Measurements from ENCODE around the gene LHFPL3. TPM values are rescaled to one million over a fixed set of nuclear protein-coding genes. Genes with fewer than 3 reads are reported as not detected.

The LHFPL3 gene
- polyA plus RNA-seq, 2 of the 4 experiments (the other 2 are of a cell fraction), result not detected

DNA sequence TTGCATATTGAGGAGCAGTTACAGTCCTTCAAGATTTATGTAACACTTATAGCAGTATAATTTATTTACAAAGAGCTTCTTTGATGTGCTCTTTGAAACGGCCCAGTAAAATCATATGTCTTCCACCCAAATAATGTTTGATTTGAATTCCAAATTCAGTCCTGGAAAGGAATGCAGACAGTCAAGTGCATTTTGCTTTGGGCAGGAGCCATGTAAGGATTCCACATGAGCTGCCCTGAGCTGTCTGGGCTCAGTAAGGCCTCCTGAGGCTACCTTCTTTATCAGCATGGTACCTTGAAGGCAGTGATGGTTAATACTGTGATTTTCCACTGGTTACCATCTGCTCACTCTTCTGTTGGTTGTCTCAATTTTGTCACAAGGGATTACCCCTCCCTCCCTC is 41.6 kb upstream of the LHFPL3 start:
- no peak for FAIRE-seq
- 0% methylated on average over 1 of the region's 1 CpG for WGBS (ENCODE audit: missing lambda C conversion rate)
- no peak overlapping the region for H3K27ac ChIP-seq
- no peaks in the 10 kb centered on the region for H3K9me3 ChIP-seq
- no peak for ATAC-seq
- H3K4me3 ChIP-seq, result no peak overlapping the region
- ChIA-PET CTCF (interaction anchor here (1.2 kb wide), 1 partner anchor 35 kb away, joined by 3 read pairs; no protein-coding TSS in a partner anchor), POLR2A (no interaction called here)
- no peaks in the 10 kb centered on the region for H3K4me1 ChIP-seq
- DNase-seq (ENCODE audit: low read depth in 1 of 2, low spot score in 1 of 2), result no peak
- H3K4me2 ChIP-seq, result no peak overlapping the region
- TF ChIP-seq POLR2AphosphoS2 (conservative IDR thresholded peaks at IDR 0.05; ENCODE audit: low read length) (no peak), ESRRA (IDR thresholded peaks at IDR 0.05; ENCODE audit: borderline replicate concordance, low read length) (no peak), FOXS1 (CRISPR knock-in tag; IDR thresholded peaks at IDR 0.05) (no peak), POLR2A (IDR thresholded peaks at IDR 0.05; ENCODE audit: low read length) (no peak), KDM1A (IDR thresholded peaks at IDR 0.05; ENCODE audit: low read depth) (no peak), JUNB (IDR thresholded peaks at IDR 0.05) (no peak), SREBF2 (IDR thresholded peaks at IDR 0.05) (no peak), GATA3 (IDR thresholded peaks at IDR 0.05; ENCODE audit: borderline replicate concordance) (no peak), SMC3 (IDR thresholded peaks at IDR 0.05) (no peak), NPAS2 (CRISPR knock-in tag; IDR thresholded peaks at IDR 0.05; ENCODE audit: borderline replicate concordance) (no peak), FOSB (CRISPR knock-in tag; IDR thresholded peaks at IDR 0.05) (no peak), EHMT2 (IDR thresholded peaks at IDR 0.05; ENCODE audit: low read depth) (no peak), HDAC2 (IDR thresholded peaks at IDR 0.05) (no peak)
- TF ChIP-seq, protein P1, sequence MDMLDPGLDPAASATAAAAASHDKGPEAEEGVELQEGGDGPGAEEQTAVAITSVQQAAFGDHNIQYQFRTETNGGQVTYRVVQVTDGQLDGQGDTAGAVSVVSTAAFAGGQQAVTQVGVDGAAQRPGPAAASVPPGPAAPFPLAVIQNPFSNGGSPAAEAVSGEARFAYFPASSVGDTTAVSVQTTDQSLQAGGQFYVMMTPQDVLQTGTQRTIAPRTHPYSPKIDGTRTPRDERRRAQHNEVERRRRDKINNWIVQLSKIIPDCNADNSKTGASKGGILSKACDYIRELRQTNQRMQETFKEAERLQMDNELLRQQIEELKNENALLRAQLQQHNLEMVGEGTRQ (IDR thresholded peaks at IDR 0.05), result no peak
- TF ChIP-seq, protein P2, sequence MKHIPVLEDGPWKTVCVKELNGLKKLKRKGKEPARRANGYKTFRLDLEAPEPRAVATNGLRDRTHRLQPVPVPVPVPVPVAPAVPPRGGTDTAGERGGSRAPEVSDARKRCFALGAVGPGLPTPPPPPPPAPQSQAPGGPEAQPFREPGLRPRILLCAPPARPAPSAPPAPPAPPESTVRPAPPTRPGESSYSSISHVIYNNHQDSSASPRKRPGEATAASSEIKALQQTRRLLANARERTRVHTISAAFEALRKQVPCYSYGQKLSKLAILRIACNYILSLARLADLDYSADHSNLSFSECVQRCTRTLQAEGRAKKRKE (CRISPR knock-in tag; IDR thresholded peaks at IDR 0.05; ENCODE audit: low read depth), result no peak
- TF ChIP-seq, protein P3, sequence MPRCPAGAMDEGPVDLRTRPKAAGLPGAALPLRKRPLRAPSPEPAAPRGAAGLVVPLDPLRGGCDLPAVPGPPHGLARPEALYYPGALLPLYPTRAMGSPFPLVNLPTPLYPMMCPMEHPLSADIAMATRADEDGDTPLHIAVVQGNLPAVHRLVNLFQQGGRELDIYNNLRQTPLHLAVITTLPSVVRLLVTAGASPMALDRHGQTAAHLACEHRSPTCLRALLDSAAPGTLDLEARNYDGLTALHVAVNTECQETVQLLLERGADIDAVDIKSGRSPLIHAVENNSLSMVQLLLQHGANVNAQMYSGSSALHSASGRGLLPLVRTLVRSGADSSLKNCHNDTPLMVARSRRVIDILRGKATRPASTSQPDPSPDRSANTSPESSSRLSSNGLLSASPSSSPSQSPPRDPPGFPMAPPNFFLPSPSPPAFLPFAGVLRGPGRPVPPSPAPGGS (IDR thresholded peaks at IDR 0.05), result no peak
- TF ChIP-seq, protein P4, sequence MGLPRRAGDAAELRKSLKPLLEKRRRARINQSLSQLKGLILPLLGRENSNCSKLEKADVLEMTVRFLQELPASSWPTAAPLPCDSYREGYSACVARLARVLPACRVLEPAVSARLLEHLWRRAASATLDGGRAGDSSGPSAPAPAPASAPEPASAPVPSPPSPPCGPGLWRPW (IDR thresholded peaks at IDR 0.05), result no peak
- TF ChIP-seq, protein P5, sequence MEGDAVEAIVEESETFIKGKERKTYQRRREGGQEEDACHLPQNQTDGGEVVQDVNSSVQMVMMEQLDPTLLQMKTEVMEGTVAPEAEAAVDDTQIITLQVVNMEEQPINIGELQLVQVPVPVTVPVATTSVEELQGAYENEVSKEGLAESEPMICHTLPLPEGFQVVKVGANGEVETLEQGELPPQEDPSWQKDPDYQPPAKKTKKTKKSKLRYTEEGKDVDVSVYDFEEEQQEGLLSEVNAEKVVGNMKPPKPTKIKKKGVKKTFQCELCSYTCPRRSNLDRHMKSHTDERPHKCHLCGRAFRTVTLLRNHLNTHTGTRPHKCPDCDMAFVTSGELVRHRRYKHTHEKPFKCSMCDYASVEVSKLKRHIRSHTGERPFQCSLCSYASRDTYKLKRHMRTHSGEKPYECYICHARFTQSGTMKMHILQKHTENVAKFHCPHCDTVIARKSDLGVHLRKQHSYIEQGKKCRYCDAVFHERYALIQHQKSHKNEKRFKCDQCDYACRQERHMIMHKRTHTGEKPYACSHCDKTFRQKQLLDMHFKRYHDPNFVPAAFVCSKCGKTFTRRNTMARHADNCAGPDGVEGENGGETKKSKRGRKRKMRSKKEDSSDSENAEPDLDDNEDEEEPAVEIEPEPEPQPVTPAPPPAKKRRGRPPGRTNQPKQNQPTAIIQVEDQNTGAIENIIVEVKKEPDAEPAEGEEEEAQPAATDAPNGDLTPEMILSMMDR (IDR thresholded peaks at IDR 0.05), result no peak

DNA sequence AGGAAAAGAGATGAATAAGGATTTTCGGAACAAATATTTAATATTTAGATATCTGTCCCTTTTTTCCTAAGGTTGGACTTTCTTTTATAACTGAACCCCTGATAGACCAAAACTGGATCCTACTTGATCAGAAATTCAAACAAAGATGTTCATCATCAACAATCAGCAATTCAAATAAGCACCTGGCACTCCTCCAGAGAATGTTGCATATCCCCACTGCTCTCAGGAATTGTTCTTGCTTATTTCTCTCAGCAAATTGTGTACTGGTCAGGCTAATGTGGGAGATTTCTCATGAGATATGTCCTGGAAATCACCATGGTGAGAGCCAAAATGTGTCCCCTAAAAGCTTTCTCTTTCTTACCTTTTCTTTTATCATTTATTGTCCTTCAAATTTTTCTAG is 40.3 kb upstream of the LHFPL3 start:
- H3K4me1 ChIP-seq, result no peaks in the 10 kb centered on the region
- H3K27ac ChIP-seq, result no peak overlapping the region
- H3K4me3 ChIP-seq, result no peak overlapping the region
- POLR2A ChIA-PET, result no interaction called here
- no peaks in the 10 kb centered on the region for H3K9me3 ChIP-seq
- WGBS (ENCODE audit: missing lambda C conversion rate), result 7% methylated on average over 1 of the region's 1 CpG
- FAIRE-seq (no peak), ATAC-seq (no peak), DNase-seq (ENCODE audit: low read depth in 1 of 2, low spot score in 1 of 2) (no peak)
- CTCF ChIA-PET, result no interaction called here
- TF ChIP-seq FOSB (CRISPR knock-in tag; IDR thresholded peaks at IDR 0.05) (no peak), CHD4 (IDR thresholded peaks at IDR 0.05; ENCODE audit: borderline replicate concordance) (no peak), CEBPB (IDR thresholded peaks at IDR 0.05) (no peak), KDM1A (IDR thresholded peaks at IDR 0.05; ENCODE audit: low read depth) (no peak), POLR2AphosphoS2 (conservative IDR thresholded peaks at IDR 0.05; ENCODE audit: low read length) (no peak), CBX2 (IDR thresholded peaks at IDR 0.05; ENCODE audit: borderline replicate concordance, low read depth) (no peak), JUNB (IDR thresholded peaks at IDR 0.05) (no peak), ZFP36 (IDR thresholded peaks at IDR 0.05; ENCODE audit: borderline replicate concordance, partially characterized antibody) (no peak)
- TF ChIP-seq, protein P6, sequence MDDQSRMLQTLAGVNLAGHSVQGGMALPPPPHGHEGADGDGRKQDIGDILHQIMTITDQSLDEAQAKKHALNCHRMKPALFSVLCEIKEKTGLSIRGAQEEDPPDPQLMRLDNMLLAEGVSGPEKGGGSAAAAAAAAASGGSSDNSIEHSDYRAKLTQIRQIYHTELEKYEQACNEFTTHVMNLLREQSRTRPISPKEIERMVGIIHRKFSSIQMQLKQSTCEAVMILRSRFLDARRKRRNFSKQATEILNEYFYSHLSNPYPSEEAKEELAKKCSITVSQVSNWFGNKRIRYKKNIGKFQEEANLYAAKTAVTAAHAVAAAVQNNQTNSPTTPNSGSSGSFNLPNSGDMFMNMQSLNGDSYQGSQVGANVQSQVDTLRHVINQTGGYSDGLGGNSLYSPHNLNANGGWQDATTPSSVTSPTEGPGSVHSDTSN (IDR thresholded peaks at IDR 0.05), result no peak
- TF ChIP-seq, protein P2 (CRISPR knock-in tag; IDR thresholded peaks at IDR 0.05; ENCODE audit: low read depth), result no peak
- no peak overlapping the region for H3K4me2 ChIP-seq
